NCI-H2196 treated with DMSO at 0.1 percent for 48 hours (cell line): ENCODE results near the gene CCDC179.

Experiments used
- DNase-seq: peaks from one replicate; lab custom pipeline; 2025; ENCODE audit not compliant: unreplicated experiment; lab: John Stamatoyannopoulos, UW

The CCDC179 gene

DNA sequence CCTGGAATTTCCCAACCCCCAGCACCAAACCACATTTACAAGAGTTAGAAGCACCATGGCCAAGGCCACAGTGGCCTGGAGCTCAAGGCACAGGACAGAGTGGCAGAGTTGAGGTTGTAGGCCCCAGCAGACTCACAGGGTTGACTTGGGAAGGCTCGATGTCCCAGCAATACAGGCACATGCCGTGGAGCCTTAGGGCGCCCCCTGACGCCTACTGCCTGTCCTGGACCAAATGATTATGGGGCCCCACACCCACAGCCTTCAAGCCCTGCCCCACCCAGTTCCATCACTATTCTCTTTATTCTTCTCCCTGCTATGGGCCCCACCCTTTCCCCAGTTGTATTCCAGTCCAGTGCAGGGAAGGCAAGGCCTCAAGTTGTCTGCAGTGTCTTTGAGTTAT lies at the start of gene CCDC179:
CCDC179 (minus strand) TSS at position 234 of the 400 bp plus-strand sequence; CDS start at position 181, 53 bp downstream.
- DNase-seq, result no peak

DNA sequence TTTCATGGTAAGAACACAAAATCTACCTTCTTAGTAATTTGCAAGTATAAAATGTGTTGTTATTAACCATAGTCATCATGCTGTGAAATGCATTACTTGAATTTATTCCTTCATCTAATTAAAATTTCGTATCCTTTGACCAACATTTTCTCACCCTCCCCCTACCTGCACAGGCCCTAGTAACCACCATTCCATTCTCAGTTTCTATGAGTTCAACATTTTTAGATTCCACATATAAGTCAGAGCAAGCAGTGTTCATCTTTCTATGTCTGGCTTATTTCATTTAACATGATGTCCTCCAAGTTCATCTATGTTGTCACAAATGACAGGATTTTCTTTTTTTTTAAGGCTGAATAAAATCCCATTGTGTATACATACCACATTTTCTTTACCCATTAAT lies 43.5 kb upstream of the CCDC179 start:
- DNase-seq, result no peak

DNA sequence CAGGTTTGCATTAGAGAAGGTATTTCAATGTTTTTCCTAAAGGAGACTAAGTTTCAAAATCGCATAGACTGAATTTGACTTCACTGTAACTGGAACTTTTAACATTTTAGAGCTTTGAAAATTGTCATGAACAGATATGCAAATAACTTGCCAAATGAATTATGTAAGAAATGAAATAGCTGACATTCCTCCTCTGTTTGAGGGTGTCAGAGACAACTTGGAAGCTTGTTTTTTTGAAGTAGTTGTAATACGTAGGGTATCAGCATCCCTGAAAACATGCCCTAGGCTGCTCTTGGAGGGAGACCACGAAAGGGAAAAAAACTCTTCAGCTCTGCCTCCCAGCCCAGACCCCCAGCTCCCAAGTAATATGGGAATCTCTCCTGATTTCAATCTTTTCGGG lies 41.3 kb upstream of the CCDC179 start:
- no peak for DNase-seq

DNA sequence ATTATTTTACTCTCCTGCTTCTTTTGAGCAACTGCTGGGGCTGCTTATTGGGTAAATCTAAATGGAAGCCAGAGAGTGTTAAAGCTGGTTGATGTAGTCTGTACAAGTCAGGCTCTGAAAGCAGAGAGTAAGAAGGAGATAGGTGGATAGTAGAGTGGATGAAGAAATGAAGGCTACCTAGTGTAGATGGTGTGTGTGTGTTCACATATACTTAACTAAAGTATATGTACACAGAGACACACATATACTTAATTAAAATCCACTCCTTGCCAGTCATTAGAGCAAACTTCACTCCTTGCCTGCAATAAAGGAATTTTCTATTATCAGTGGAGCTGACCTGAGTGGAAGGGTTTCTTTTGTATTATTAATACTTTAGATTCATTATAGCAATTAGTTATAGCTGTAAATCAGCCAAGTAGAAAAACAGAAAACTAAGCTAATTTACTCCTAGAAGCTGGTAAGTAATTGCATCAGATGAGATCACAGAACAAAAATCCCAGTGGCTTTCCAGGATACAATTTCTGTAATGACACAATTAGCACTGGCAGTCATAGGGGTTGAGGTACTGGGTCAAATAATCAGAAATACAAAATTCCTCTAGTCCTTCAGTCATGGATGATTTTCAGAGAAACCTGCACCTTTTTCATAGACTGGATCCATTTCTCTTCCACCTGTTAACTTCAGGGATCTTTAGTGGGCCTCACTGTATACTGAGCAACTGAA lies 40.7 kb upstream of the CCDC179 start:
- no peak for DNase-seq

DNA sequence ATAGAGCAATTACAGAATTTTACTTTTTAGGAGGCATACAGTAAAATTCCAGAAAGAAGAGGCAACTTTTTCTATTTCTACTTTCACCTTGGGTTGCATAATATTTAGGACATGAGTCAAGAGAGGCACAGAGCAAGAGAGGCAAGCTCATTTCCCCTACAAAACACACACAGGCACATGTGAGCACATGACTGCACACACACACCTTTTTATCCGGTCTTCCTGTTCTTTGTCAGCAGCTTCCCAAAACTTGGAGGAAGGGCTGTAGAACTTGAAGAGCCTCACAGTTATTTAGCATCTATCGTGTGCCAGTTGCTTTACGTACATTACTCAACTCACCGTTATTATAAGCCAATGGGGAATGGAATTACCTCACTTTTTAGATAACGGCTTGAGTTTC lies 37.8 kb upstream of the CCDC179 start:
- no peak for DNase-seq

DNA sequence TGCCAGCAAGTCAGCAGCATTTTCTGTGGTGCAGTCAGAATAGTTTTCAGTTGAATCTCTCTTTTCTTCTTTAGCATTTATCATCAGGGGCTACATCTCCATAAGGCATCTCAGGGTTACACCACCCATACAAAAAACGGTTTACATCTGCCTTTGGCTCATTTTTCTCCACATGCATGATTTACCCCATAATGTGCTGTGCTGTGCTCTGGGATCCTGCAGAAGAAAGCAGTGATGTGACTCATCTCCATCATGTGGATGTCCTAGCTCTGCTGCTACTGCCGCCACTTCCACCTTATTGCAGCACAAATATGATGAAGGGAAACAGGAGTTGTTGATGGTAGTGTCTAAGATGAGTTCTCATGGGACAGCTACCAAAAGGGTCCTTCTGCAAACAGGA lies 30.0 kb upstream of the CCDC179 start:
- DNase-seq, result no peak

DNA sequence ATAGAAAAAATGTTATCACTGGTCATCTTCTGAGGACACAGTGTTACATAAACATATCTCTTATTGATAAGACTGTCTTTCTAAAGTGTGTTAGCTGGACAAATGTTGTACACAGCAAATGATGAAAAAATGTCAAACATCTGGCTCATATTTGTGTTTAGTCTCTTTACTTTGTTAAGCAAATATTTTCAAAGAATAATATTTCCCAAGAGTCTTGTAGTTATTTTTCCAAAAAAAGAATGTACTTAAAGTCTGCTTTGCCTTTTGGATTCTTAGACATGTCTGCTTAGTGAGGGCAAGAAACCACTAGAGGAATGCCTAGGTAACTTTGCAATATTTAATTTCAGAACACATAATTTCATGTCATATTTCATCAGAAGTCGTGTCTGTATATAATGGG lies 23.9 kb upstream of the CCDC179 start:
- DNase-seq, result no peak

DNA sequence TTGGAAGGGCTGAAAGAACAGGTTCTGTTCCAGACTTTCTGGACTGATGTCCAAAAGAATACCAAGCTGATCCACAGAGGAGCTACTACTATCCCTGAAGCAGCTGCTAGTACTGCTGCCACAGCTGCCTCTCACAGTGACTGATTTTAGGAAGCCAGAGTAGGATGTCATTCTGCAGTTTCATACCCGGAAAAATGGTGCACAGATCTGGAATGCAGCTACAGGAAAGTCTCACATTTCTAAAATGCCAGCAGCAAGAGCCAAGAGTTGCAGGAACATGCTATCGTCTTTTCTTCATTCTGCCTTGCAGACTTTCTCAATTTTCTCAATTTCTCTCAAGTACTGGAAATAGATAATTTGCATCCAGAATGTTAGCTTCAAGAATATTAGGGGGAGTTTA lies 19.4 kb upstream of the CCDC179 start:
- DNase-seq, result no peak

DNA sequence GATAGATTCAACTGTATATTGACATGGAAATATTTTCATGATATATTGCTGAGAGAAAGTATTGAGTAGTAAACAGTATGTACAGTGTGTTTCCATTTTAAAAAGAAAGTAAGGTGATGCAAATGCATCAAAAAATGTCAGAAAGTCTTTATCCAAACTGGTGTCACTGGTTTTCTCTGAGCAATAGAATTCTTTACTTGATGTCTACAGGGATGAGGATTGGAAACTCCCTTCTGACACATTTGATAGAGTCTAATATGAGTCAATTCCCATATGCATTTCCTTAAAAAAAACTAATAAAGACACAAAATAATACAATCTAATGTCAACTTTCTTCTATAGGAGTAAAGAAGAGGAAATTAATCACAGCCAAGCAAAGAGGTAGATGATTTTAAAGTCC lies 18.3 kb upstream of the CCDC179 start:
- DNase-seq, result no peak

DNA sequence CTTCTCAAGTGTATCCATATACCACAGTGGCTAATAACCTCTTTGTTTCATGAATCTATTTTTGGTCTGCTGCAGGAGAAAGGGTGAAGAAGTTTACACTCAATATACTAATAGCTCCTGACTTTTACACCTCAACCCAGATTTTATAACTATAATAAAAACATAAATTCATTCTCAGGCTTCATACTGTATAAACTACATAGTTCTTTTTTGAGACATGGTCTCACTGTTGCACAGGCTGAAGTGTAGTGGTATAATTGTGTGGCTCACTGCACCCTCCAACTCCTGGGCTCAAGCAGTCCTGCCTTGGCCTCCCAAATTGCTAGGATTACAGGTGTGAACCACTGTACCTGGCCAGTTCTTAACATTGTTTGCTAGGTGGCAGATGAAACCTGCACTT lies 17.8 kb upstream of the CCDC179 start:
- no peak for DNase-seq

DNA sequence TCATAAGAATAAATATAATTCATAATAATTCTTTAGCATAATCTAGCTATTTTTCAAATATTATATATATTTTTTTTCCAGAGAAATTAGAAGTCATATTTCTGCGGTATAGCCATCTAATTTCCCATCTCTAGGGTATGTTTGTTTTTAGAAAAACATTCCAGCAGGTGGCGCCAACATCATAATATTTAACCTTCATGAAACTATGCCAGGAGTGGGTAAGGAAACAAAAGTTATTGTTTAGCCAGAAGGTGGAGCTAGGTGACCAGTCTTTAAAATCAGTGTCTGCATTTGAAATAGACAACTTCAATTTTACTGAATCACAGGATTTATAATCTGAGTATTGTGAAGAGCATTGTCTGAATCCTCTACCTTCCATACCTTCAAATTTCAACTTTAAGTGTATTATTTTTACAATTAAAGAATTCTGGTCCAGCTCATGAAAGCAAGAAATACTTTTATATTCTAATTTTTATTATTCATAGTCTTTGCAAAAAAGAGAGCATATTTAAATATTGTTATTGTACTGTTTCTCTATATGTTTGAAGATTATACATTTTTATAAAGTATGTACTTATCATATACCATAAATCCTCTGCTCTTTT lies 15.7 kb upstream of the CCDC179 start:
- DNase-seq, result peak; percentile 75

DNA sequence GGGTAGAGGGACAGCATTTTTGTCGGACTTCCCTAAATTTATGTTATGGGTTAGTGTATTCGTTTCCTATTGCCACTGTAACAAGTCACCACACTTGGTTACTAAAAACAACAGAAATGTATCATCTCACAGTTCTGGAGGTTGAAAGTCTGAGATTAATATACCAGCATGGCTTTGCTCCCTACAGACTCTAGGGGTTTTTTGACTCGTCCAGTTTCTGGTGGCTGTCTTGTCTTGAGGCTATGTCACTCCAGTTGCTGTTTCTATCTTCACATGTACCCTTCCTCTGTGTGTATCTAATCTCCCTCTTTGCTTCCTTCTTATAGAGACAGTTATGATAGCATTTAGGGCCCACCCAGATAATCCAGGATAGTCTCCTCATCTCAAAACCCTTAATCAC lies 9.1 kb upstream of the CCDC179 start:
- DNase-seq, result no peak

DNA sequence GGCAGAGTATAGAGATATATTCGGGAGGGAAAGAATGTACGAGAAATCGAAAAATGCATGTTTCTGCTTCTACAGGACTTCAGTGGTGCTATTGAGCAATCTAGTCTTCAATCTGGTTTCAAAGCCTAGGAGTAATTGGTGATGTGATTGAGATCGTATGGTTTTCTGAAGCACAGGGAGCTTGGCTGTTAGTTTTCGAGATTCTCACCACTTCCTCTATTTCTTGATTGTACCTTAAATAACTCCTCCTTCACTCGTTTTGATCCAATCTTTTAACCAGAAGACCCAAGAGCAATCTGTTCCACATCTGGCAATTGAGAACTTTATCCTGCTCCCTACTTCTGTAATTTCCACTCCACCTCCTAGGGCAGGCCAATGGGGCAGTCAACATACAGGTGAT lies 518 bp downstream of the CCDC179 start:
- DNase-seq, result no peak

DNA sequence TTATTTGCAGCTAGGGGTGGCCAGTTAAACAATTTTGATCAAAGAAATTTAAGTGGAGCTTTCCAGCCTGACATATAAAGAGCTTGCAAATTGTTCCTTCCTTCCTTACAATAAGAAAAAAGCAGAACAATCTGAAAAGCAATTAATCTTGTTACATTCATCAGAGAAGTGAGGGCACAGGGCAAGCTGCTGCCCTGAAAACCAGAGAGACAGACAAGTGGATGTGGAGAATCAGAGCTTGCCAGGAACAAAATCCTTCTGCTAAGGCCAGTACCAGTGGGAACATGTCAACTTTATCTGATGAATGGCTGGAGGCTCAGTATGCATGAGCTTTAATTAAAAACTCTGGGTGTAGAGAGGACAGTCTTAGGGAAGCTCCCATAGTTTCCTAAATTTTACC lies 8.8 kb downstream of the CCDC179 start:
- no peak for DNase-seq

DNA sequence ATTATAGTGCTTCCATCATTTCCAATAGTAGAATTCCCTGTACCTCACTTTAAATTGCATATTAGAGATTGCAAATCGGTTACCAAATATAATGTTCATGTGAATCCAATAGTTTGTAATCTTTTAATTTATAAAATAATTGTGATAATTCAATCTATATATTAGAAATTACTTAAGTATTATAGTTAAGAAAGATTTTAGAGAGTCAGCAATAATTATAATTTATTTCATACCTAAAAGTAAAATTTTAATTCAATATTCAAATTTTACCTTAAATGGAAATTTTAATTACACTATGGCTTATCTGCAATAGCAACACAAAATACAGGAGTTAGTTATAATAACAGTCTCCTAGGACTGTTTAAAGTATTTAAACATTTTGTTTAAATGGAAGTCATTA lies 13.5 kb downstream of the CCDC179 start:
- no peak for DNase-seq

DNA sequence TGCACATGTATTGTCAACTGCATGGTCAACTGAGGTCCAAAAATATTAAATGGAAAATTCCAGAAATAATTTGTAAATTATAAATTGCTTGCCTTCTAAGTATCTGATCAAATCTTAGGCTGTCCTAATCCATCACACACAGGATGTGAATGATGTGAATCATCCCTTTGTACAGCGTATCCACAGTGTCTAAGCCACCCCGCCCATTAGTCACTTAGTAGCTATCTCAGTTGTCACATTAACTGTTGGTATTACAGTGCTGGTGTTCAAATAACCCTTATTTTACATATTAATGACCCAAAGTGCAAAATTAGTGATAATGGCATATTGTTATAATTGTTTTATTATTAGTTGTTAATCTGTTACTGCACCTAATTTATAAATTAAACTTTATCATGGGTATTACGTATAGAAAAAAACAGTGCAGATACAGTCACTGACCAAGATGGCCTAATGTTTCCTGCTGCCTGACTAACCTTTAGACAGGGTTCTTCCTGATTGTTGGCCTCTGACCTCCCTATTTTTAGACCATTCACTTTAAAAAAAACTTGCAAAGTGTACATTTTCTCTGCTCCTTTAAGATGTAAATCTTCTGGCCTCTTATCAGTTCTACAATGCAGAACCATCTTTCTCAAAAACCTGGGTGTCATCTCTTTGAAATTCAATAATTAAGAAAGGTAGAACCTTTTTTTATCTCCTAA lies 27.8 kb downstream of the CCDC179 start:
- no peak for DNase-seq

DNA sequence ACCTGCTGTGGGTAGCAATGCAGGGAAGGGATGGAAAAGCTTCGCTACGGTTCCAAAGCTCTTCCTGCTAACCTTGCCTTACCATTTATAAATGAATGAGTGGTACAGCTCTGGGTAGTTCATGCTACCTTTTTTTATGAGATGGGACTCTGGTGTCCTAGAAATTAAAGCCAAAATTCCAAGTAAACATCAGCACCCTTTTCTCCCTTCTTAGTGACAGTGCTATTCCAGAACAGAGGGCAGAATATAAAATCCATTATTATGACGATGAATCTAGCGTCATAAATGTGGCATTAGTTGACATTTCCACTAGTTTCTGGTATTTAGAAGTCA lies 30.2 kb downstream of the CCDC179 start:
- no peak for DNase-seq

DNA sequence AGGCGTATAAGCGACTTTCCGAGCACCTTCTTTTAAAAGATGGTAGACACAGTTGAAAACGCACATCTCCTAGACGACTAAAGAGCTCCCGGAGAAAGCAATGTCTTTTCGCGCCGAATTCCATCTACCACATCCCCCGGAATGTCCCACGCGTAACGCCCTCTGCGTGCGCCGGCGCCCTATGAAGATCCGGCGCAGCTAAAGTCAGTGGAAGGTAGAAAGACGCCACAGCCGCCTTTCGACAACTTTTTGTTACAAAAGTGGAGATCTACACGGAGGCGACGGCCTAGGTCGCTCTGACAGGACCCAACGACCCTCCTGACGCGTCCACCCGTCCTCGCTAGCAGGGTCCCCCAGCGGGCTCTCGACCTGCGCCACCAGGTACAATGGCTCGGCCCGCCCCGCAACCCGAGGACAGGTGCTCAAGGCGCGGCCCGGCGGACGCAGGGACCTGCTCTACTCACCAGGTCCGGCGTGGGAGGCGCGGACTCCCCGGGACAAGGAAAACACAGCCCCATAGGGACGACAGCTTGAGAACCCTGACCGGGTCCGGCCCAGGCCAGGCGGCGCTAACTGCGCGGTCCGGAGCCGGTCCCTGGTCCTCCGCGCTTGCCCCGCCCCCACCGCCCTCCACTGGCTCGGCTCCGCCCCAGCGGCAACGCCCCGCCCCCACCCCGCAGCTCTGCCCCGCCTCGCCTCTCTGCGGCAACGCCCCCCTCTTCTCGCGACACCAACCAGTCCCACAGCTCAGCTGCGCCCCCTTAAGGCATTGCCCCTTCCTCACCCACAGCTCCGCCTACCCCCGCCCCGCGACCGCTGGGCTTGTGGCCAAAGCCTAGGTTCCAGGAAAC lies 30.8 kb downstream of the CCDC179 start, which contains the start of gene SVIP:
SVIP (minus strand) TSS at position 571 of the 851 bp plus-strand sequence; CDS start at position 518, 53 bp downstream.
- DNase-seq, result peak; percentile 90

DNA sequence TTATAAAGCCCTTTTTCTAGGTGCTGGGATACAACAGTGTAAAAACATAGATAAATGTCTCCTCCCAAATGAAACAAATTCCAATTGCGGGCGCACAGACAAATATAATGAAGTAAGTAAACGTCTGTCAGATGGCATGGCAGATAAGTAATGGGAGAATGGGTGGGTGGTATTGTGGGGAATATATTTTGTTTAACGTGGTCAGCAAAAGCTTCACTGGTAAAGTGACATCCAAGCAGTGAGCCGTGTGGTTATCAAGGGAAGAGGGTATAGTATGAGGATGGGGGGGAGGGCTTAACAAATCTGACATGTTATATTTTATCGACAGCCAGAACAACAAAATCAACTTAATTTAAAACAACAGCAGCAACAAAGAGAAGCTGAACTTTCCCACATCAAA lies 31.9 kb downstream of the CCDC179 start:
- DNase-seq, result no peak

DNA sequence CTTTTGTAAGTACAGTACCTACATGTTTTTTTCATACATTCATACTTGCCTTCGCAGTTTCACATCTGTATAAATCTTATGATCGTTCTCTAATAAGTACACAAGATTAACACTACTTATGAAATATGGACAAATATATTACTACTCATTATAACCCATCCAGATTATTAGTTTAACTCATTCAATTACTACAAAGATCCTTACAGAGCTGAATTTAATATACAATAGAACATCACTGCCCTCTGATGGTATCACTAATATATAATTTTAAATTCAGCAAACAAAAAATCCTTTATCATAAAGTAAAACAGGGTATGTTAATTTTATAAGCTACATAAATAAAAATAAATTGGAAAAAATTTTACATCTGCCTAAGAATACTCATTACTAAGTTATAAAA lies 38.1 kb downstream of the CCDC179 start:
- DNase-seq, result no peak

DNA sequence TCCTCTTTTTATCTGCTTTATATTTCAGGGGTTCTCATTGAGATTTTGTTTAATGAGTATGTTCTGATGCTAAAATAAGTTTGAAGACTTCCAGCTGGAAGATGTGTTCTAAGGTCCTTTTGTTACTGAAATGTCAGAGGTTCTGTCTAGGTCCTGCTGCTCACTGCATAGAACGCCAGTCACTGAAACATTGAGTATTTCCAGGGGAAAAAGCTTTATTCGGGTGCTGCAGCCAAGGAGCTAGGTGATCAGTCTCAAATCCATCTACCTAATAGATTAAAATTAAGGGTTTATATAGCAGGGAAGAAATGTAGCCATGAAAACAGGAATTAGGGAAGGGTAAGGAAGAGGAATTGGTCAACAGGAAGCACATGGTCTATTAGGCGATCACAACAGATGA lies 50.4 kb downstream of the CCDC179 start:
- no peak for DNase-seq
